Measurements from ENCODE around the gene CLIC3.
A peak's percentile ranks its signal among the peaks of the same experiment; 100 is the strongest.
"Not testable (repeated sequence)": the region's sequence is repeated elsewhere in the genome, so short reads cannot be mapped to it uniquely, and the experiment has no call there.

The CLIC3 gene

GRCh38 chr9:136996361-136997292 lies at the start of gene CLIC3:
Gene CLIC3 (minus strand): TSS chr9:136996568. CDS start chr9:136996543, 25 bp downstream.
- no peak for DNase-seq (ENCODE audit: low read depth, low spot score)

DNA sequence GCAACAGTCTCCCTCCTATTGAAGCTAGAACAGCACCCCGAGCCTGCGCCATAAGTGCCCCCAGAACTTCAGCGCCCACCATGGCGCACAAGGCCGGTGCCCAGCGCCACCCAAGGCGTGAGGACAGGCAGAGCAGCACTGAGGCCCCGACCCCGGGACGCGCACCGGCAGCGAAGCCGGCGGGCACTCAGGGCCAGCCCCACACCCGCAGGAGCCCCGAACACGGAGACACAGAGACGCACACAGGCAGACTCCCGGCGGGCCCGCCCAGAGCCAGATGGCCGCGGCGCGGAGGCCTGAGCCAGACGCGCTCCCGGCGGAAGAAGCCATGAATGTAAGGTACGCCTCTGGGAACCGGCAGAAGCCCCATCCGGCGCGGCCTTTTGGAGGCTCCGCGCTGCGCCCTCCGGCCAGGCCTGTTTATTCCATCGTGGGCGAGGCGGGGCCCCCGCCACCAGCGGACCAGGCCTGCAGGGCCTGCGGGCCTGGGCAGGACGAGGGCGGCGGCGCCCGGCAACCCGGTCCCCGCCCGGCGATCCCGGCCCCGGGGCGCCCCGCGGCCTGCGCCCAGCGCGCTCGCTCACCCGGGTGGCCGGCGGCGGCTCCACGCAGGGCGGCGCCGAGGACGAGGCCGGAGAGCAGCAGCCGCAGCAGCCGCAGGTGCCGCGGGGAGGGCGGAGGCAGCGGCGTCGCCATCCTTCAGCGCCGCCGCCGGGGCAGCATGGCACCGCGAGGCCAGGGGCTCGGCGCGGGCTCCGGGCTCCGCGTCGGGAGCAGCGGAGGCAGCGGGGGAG lies 49.1 kb upstream of the CLIC3 start:
- DNase-seq (ENCODE audit: low read depth, low spot score) = no peak

- no peak for DNase-seq (ENCODE audit: low read depth, low spot score)
Measured at GRCh38 chr9:137044502-137045177, 48.3 kb upstream of the CLIC3 start.

DNA sequence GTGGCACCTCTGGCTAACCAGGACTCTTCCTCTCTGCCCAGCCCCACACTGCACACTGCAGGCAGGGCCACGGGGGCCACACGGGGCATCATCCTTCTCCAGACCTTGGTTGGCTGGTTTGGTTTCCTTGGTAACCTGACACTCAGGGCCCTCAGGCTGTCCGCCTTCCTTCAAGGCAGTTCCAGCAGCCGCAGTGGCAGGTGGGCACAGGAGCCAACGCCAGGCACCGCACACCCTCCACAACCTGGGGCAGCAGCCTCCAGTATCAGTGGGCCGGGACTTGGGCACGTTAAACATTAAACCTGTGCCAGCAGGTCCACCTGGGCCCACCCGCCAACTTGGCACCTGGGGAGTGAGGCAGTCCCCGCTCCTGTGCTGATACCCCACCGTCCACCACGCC lies 47.7 kb upstream of the CLIC3 start:
- DNase-seq (ENCODE audit: low read depth, low spot score) = no peak

- DNase-seq (ENCODE audit: low read depth, low spot score) = no peak
Measured at GRCh38 chr9:137042751-137043727, 46.7 kb upstream of the CLIC3 start.

DNA sequence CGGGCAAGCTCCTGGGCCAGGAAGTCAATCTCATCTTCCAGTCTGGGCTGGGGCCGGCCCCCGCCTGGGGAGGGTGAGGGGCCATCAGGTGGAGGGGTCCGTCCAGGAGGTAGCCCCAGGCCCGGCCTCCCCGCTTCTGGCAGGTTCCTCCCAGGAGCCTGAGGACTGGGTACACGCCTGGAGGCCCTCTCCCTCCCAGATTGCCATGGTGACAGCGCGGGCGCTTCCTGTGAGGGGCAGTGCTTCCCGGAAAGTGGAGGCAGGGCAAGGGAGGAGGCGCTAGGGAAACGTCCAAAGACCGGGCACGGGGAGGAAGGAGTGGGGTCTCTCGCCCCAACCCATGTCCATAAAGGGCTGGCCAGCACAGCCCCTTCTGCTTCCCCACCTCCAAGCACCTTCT lies 44.8 kb upstream of the CLIC3 start:
- DNase-seq (ENCODE audit: low read depth, low spot score) = no peak

DNA sequence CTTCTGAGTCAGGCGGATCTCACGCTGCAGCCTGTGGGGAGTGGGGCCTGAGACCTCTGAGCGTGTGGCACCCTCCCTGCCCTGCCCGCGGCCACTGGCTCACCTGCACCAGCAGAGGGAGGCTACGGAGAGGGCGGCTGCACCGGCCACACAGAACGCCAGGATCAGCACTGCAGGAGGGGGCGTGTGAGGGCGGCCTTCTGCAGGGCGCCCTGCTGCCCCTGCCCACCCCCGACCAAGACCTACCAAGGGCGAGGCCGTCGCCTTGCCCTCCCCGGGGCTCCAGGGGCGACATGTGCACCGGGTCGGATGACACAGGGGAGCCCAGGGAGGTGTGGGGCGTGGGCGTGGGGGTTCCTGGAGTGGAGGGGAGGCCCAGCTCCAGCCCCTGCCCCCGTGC lies 44.2 kb upstream of the CLIC3 start:
- no peak for DNase-seq (ENCODE audit: low read depth, low spot score)

DNA sequence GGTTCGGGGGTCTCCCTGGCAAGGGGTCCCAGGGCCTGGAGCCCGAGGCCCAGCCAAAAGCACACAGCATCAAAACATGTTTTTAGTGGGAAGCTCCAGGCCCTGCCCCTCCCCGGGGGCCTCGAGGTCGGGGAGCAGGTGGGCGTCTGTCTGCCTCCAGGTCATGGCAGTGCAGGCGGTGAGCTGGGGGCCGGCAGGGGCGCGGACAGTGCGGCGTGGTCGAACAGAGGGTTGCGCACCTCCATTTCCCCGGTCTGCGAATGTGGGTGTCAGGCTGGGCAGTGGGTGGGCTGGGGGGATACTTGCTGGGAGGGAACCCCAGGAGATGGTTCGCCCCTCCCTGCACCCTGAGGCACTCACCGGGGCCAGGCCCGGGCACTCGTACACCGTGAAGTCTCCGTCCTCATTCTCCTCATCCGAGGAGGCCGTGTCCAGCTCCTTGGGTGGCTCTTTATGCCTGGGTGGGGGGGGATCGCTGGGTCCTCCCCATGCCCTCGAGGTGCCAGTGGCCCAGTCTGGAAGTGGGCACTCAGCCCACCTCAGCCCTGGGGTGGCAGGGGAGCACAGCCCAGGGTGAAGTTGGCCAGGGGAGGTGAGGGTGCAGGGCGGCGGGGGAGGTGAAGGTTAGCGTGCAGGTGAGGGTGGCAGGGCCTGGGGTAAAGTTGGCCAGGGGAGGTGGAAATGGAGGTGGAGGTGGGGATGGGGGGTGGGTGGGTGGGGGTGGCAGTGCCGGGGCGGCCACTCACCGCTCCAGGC lies 43.4 kb upstream of the CLIC3 start:
- DNase-seq (ENCODE audit: low read depth, low spot score) = no peak

- DNase-seq (ENCODE audit: low read depth, low spot score) = no peak
Measured at GRCh38 chr9:137038916-137039315, 42.5 kb upstream of the CLIC3 start.

- no peak for DNase-seq (ENCODE audit: low read depth, low spot score)
Measured at GRCh38 chr9:137037483-137037882, 41.1 kb upstream of the CLIC3 start.

GRCh38 chr9:137037035-137037434 lies 40.7 kb upstream of the CLIC3 start:
- no peak for DNase-seq (ENCODE audit: low read depth, low spot score)

DNA sequence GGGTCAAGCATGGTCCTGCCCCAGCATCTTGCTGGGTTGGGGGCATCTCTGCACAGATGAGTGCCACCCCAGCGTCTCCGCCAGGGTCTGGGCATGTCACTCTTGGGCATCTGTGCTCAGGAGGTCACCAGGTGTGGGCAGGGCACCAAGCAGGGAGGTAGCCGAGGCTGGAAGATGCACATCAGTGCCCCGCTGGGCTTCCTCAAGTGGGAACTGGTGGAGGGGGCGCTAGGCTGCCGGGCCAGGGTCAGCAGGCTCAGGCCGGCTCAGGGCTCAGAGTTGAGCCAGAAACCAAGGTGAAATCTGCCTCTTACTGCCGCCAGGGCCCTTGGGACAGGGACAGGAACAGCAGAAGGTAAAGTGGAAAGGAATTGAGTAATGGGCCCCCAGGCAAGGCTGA lies 39.6 kb upstream of the CLIC3 start:
- no peak for DNase-seq (ENCODE audit: low read depth, low spot score)

DNA sequence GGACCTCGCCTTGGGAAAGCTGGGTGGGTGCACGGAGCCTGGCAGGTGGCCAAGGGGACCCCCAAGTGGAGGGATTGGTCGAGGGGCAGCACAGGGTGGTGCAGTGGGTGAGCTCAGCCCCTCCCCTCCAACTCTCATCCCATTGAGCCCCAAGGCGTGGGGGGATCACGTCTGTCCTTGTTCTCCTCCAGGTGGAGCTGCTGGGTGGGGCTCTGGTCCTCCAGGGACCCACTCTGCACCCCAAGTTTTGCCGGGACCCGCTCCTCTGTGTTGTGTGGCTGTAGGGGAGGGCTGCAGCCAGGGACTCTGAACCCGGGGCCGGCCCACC lies 39.1 kb upstream of the CLIC3 start:
- no peak for DNase-seq (ENCODE audit: low read depth, low spot score)

- peak; percentile 65 for DNase-seq (ENCODE audit: low read depth, low spot score)
Measured at GRCh38 chr9:137034709-137035506, 38.5 kb upstream of the CLIC3 start.

DNA sequence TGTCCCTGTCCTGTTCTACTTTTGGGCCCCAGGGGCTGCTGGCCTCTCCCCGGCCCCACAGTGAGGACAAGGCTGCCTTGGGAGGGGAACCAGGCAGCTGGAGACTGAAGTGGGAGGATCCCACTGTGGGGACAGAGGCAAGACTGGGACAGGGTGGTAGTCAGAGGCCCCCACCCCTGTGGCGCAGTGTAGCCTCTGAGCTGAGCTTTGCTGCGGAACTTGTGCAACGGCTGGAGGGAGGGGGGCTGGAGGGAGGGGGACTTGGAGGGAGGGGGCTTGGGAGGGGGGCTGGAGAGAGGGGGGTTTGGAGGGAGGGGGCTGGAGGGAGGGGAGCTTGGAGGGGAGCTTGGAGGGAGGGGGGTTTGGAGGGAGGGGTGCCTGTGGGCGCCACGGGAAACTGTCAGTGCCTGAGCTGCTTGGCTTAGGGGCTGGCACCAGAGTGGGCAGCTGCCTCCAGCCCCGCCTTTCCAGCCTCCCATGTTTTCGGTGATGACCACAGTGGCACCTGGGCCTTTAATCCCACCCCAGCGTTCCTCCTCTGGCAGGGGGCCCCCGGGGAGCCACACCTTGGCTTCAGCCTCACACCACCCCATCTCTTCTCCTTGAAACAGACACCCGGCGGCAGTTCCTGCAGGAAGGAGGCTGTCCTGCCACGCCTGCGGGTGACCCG lies 37.8 kb upstream of the CLIC3 start:
- DNase-seq (ENCODE audit: low read depth, low spot score) = no peak

DNA sequence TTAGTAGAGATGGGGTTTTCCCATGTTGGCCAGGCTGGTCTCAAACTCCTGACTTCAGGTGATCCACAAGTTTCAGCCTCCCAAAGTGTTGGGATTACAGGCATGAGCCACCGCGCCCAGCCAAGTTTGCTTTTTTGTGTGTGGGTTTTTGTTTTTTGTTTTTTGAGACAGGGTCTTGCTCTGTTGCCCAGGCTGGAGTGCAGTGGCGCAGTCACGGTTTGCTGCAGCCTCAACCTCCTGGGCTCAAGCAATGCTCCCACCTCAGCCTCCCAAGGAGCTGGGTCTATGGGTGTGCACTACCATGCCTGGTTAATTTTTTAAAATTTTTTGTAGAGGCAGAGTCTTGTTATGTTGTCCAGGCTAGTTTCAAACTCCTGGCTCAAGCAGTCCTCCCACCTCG lies 37.1 kb upstream of the CLIC3 start:
- DNase-seq (ENCODE audit: low read depth, low spot score) = not testable (repeated sequence)

DNA sequence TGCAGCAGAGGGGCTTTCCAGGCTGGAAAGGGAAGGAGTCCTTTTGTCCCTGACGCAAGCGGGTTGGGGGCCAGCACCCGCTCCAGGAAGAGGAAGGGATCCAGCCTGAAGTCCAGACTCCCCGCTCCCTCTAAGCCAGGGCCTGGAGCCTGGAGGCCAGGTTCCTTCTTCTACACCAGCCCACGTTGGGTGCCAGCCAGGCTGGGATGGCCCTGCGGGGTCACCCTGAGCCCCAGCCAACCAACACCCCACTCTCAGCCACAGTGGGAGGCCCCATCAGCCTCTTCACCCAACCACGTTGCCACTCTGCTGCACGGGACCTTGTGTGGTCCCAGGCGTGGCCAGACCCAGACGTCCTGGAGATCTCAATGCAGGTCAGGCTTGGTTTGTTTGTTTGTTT lies 36.5 kb upstream of the CLIC3 start:
- no peak for DNase-seq (ENCODE audit: low read depth, low spot score)

DNA sequence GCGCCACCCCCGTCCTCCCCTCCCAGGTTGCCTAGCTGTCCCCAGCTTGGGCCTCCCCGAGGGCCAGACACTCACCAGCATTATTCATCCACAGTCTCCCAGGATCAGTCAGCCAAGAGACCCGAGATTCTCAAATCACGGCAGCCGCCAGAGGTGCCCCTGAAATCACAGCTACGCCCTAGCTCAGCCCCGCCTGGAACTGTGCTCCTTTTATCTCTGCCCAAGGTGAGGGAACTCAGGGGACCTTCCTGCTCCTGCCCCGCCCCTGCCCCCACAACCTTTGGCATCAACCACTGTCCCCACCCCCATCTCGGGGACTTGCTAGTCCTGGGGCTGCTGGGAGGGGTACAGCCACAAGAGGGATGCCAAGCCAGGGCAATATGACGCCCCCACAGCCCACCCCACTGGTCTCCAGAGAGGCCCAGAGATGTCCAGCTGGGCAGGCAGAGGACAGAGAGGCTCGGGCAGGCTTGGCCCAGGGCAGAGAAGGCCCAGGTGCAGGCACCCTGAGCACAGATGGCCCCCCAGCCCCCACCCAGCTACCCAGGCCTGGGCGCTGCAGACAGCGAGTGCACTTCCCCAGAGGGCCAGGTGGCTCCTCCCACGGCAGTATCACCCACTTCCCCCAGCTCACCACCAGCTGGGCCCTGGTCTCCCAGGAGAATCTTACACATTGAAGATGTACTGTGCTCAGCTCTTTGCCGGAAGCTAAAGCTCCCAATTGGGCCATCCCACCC lies 35.7 kb upstream of the CLIC3 start, which contains the start of gene FUT7:
TSS of gene FUT7 (minus strand) at position 185 of the 737 bp plus-strand sequence. CDS start at position 88, 97 bp downstream.
- DNase-seq (ENCODE audit: low read depth, low spot score) = no peak
